ENCODE results near the gene HSPA6.
"Not testable (repeated sequence)": the region's sequence is repeated elsewhere in the genome, so short reads cannot be mapped to it uniquely, and the experiment has no call there.

HSPA6 gene

GRCh38 chr1:161563522-161563921 lies 39.2 kb downstream of the HSPA6 start:
- DNase-seq, result not testable (repeated sequence)

DNA sequence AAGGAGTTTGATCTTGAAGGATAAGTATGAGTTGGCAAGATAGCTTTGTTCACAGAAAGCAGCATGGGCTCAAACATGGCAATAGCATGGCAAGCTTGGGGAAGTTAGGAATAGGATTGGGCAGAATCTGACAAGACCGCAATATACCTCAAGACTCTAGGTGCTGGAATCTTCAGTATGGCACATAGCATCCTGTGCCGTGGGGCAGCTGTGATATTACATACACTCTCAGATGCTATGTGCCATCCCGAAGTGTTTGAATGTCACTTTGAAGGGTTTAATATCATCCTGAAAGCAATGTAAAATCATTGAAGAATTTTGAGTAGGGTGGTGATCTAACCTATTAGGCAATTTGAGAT lies 42.2 kb downstream of the HSPA6 start:
- DNase-seq, result not testable (repeated sequence)

DNA sequence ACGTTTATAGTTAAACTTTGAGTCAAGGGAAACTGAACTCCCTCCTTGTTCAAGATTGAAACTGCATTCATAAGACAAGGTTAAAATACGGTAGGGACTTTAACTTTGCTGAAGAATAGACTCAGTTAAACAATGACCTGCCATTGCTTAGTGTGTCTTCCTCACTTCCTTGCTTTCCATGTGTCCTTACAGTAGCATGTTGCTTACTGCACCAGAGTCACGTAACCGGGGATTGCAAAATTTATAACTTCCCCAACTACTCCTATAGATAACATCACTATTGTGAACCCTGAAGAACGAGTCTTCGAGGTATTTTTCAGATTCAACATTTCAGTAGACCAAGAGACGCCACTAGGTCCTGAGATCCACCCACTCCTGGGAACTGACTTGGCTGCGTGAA lies 47.4 kb downstream of the HSPA6 start:
- not testable (repeated sequence) for DNase-seq

Measured in SHP77 treated with DMSO at 0.1 percent for 48 hours (cell line).